Stimulated activated CD8-positive, alpha-beta memory T cell treated with anti-CD3 and anti-CD28 coated beads, Interleukin-7, amount 100 ng/mL, for 48 hours (primary cell): ENCODE measurements around the gene VEZT.
"Not testable (repeated sequence)": the region's sequence is repeated elsewhere in the genome, so short reads cannot be mapped to it uniquely, and the experiment has no call there.

Experiments used
- DNase-seq, 2 donors: peaks; one replicate each; pipeline ENCODE4 v3.0.0-alpha.2; 2020; ENCODE audit warnings: low read depth in 1 of 2; ENCODE audit errors: extremely low read depth in 1 of 2

Gene VEZT

GRCh38 chr12:95217377-95218149 lies at the start of gene VEZT, which contains the start of gene FGD6:
TSS of gene VEZT (plus strand) at chr12:95217807. CDS start at chr12:95217851, 44 bp downstream.
TSS of gene FGD6 (minus strand) at chr12:95217467. CDS start at chr12:95217240, 227 bp downstream.
- peak; percentile 93 to 98 for DNase-seq

GRCh38 chr12:95168746-95169145 lies 48.9 kb upstream of the VEZT start:
- DNase-seq: no peak

- no peak for DNase-seq
These were observed 48.2 kb upstream of the VEZT start for GRCh38 chr12:95169368-95169767.

- DNase-seq: no peak
These were observed 44.0 kb upstream of the VEZT start for GRCh38 chr12:95173392-95174251.

GRCh38 chr12:95177201-95177768 lies 40.3 kb upstream of the VEZT start:
- no peak for DNase-seq

- no peak for DNase-seq
These were observed 39.5 kb upstream of the VEZT start for GRCh38 chr12:95178136-95178535.

- no peak for DNase-seq
These were observed 38.6 kb upstream of the VEZT start for GRCh38 chr12:95179011-95179410.

- no peak for DNase-seq
These were observed 36.5 kb upstream of the VEZT start for GRCh38 chr12:95181103-95181502.

- DNase-seq: no peak
These were observed 34.7 kb upstream of the VEZT start for GRCh38 chr12:95182868-95183415.

- no peak for DNase-seq
These were observed 33.5 kb upstream of the VEZT start for GRCh38 chr12:95184121-95184520.

GRCh38 chr12:95185072-95185471 lies 32.5 kb upstream of the VEZT start:
- no peak for DNase-seq

- DNase-seq: no peak
These were observed 31.8 kb upstream of the VEZT start for GRCh38 chr12:95185854-95186253.

- DNase-seq: no peak
These were observed 29.7 kb upstream of the VEZT start for GRCh38 chr12:95187865-95188415.

GRCh38 chr12:95191060-95191696 lies 26.4 kb upstream of the VEZT start:
- DNase-seq: no peak

GRCh38 chr12:95192271-95192670 lies 25.3 kb upstream of the VEZT start:
- no peak for DNase-seq

- DNase-seq: no peak
These were observed 24.5 kb upstream of the VEZT start for GRCh38 chr12:95193139-95193538.

GRCh38 chr12:95195122-95195521 lies 22.5 kb upstream of the VEZT start:
- no peak for DNase-seq

GRCh38 chr12:95196875-95197569 lies 20.6 kb upstream of the VEZT start:
- not testable (repeated sequence) for DNase-seq

- no peak for DNase-seq
These were observed 20.0 kb upstream of the VEZT start for GRCh38 chr12:95197636-95198035.

- DNase-seq: no peak
These were observed 18.7 kb upstream of the VEZT start for GRCh38 chr12:95198914-95199313.
